GM18508 (cell line): ENCODE results near the gene MAP3K9.
A peak's percentile ranks its signal among the peaks of the same experiment; 100 is the strongest.
"Not testable (repeated sequence)": the region's sequence is repeated elsewhere in the genome, so short reads cannot be mapped to it uniquely, and the experiment has no call there.

Source experiments
- ATAC-seq: cut with Tn5 transposase; IDR thresholded peaks from one replicate; pipeline ENCODE4 v1.9.1; 2021; ENCODE audit warnings: moderate number of reproducible peaks; ENCODE audit not compliant: insufficient read depth, unreplicated experiment

MAP3K9 gene

GRCh38 chr14:70809225-70810219, at the start of gene MAP3K9:
Gene MAP3K9, minus strand, starts transcription at chr14:70809513. Its CDS starts 342 bp downstream, at chr14:70809171.
- ATAC-seq = peak; percentile 66

- ATAC-seq = no peak
These were observed 49.3 kb upstream of the MAP3K9 start for GRCh38 chr14:70858641-70859040.

GRCh38 chr14:70857496-70857890, 48.2 kb upstream of the MAP3K9 start:
- ATAC-seq = no peak

- ATAC-seq = no peak
These were observed 47.7 kb upstream of the MAP3K9 start for GRCh38 chr14:70856851-70857495.

GRCh38 chr14:70855486-70855885, 46.2 kb upstream of the MAP3K9 start:
- ATAC-seq = no peak

GRCh38 chr14:70853658-70854057, 44.3 kb upstream of the MAP3K9 start:
- not testable (repeated sequence) for ATAC-seq

- ATAC-seq = no peak
These were observed 38.2 kb upstream of the MAP3K9 start for GRCh38 chr14:70847406-70848090.

- ATAC-seq = no peak
These were observed 36.3 kb upstream of the MAP3K9 start for GRCh38 chr14:70845601-70846000.

- no peak for ATAC-seq
These were observed 33.6 kb upstream of the MAP3K9 start for GRCh38 chr14:70842851-70843462.

GRCh38 chr14:70838076-70838475, 28.8 kb upstream of the MAP3K9 start:
- no peak for ATAC-seq

GRCh38 chr14:70836946-70837345, 27.6 kb upstream of the MAP3K9 start:
- no peak for ATAC-seq

- no peak for ATAC-seq
These were observed 24.6 kb upstream of the MAP3K9 start for GRCh38 chr14:70833884-70834283.

- no peak for ATAC-seq
These were observed 23.4 kb upstream of the MAP3K9 start for GRCh38 chr14:70832561-70833305.

GRCh38 chr14:70830998-70831781, 21.9 kb upstream of the MAP3K9 start:
- no peak for ATAC-seq

- ATAC-seq = no peak
These were observed 18.9 kb upstream of the MAP3K9 start for GRCh38 chr14:70828188-70828587.

GRCh38 chr14:70827752-70828151, 18.4 kb upstream of the MAP3K9 start:
- no peak for ATAC-seq

GRCh38 chr14:70827347-70827746, 18.0 kb upstream of the MAP3K9 start:
- ATAC-seq = no peak

- no peak for ATAC-seq
These were observed 14.0 kb upstream of the MAP3K9 start for GRCh38 chr14:70823281-70823680.
